K562 (cell line): ENCODE measurements around the gene EIF3K. TPM values are rescaled to one million over a fixed set of nuclear protein-coding genes. Genes with fewer than 3 reads are reported as not detected.

Source experiments
- ESRRB ChIP-seq: fragments of 250-450 bp; sonication (Bioruptor Pico); IDR thresholded peaks from 2 replicates; pipeline ENCODE4 v1.5.0; 2020; ENCODE audit warnings: mild to moderate bottlenecking, moderate library complexity, borderline replicate concordance
- FOXA3 ChIP-seq, 2 experiments: fragments of 450-650 bp in 1 of 2; sonication (generic) in 1 of 2; formaldehyde crosslinking; IDR thresholded peaks in 1 of 2; conservative IDR thresholded peaks in 1 of 2; 2 replicates each; pipeline versions ENCODE4 v1.4.0 to v1.8.0; 2020 to 2022; ENCODE audit warnings: mild to moderate bottlenecking in 2 of 2, missing genetic modification reagents in 1 of 2
- FUS ChIP-seq: fragments of 200-400 bp; formaldehyde crosslinking; optimal IDR thresholded peaks from 2 replicates; pipeline ENCODE3; 2017; ENCODE audit warnings: low read depth, low read length
- MTA2 ChIP-seq: fragments of 450-650 bp; IDR thresholded peaks from 2 replicates; pipeline ENCODE4 v1.6.1; 2016; ENCODE audit warnings: low read depth
- MTA3 ChIP-seq: fragments of 450-650 bp; formaldehyde crosslinking; IDR thresholded peaks from 2 replicates; pipeline ENCODE4 v1.6.1; 2017; ENCODE audit warnings: mild to moderate bottlenecking, borderline replicate concordance
- NBN ChIP-seq: fragments of 450-650 bp; IDR thresholded peaks from 2 replicates; pipeline ENCODE4 v1.6.1; 2016; ENCODE audit warnings: low read depth, mild to moderate bottlenecking
- SMAD2 ChIP-seq: fragments of 150-350 bp; IDR thresholded peaks from 2 replicates; pipeline ENCODE4 v1.6.1; 2014; ENCODE audit warnings: low read depth, mild to moderate bottlenecking, low read length
- SRSF7 ChIP-seq: fragments of 200-400 bp; formaldehyde crosslinking; optimal IDR thresholded peaks from 2 replicates; pipeline ENCODE3; 2017; ENCODE audit warnings: mild to moderate bottlenecking, low read depth, low read length
- TCF7L2 ChIP-seq: fragments of 150-350 bp; IDR thresholded peaks from 2 replicates; pipeline ENCODE4 v1.6.1; 2016; ENCODE audit warnings: low read depth, mild to moderate bottlenecking, low read length, moderate library complexity
- TGIF2 ChIP-seq: sonication (generic); formaldehyde crosslinking; IDR thresholded peaks from 2 replicates; pipeline ENCODE4 v1.8.1; 2022; ENCODE audit warnings: mild to moderate bottlenecking, missing genetic modification reagents, moderate library complexity
- ZNF134 ChIP-seq: fragments of 250-450 bp; sonication (Bioruptor Pico); conservative IDR thresholded peaks from 2 replicates; pipeline ENCODE4 v1.4.0; 2020
- polyA plus RNA-seq, 8 experiments: library from polyadenylated mRNA; depleted of rRNA in 4 of 8; stranded (reverse) in 5 of 8; unstranded in 3 of 8; fragments of >200 nt; fragmentation: Nextera tagmentation in 2 of 8; fragmentation: Illumina TruSeq in 1 of 8; extraction: Ambion mirVana in 2 of 8; extraction: Trizol in 1 of 8; gene quantifications; 2 replicates each; pipeline versions ENCODE4 v1.2.1 to v1.2.3, GENCODE V29; 2011 to 2014; ENCODE audit warnings: inconsistent platforms in 1 of 8, missing spikeins in 1 of 8
- total RNA-seq, 7 experiments: library from RNA; depleted of rRNA in 6 of 7; stranded (reverse); fragments of >200 nt in 6 of 7; fragmentation: Illumina TruSeq in 2 of 7; extraction: Trizol in 2 of 7; gene quantifications; 2 replicates each; pipeline versions ENCODE4 v1.2.1 to v1.2.3, GENCODE V29; 2011 to 2021; ENCODE audit warnings: low replicate concordance in 1 of 7
- TF ChIP-seq, protein P1 (sequence below): fragments of 450-650 bp; formaldehyde crosslinking; IDR thresholded peaks from 2 replicates; pipeline ENCODE4 v1.4.0; 2022; ENCODE audit warnings: mild to moderate bottlenecking, moderate library complexity
- TF ChIP-seq, protein P2 (sequence below): sonication (generic); formaldehyde crosslinking; IDR thresholded peaks from 2 replicates; pipeline ENCODE4 v1.8.0; 2022; ENCODE audit warnings: mild to moderate bottlenecking, missing genetic modification reagents, borderline replicate concordance
- TF ChIP-seq, protein P3 (sequence below): fragments of 450-650 bp; IDR thresholded peaks from 2 replicates; pipeline ENCODE4 v1.6.1; 2017; ENCODE audit warnings: mild to moderate bottlenecking, moderate library complexity
- TF ChIP-seq, protein P4 (sequence below): fragments of 250-450 bp; sonication (Bioruptor Pico); IDR thresholded peaks from 2 replicates; pipeline ENCODE4 v1.8.0; 2022; ENCODE audit warnings: inconsistent platforms

EIF3K gene
- total and polyA plus RNA-seq, 9 of the 15 experiments (the other 6 are each of a cell fraction or from before 2014, with no cell fraction given) = 387 to 1,827 (median 733) TPM

DNA sequence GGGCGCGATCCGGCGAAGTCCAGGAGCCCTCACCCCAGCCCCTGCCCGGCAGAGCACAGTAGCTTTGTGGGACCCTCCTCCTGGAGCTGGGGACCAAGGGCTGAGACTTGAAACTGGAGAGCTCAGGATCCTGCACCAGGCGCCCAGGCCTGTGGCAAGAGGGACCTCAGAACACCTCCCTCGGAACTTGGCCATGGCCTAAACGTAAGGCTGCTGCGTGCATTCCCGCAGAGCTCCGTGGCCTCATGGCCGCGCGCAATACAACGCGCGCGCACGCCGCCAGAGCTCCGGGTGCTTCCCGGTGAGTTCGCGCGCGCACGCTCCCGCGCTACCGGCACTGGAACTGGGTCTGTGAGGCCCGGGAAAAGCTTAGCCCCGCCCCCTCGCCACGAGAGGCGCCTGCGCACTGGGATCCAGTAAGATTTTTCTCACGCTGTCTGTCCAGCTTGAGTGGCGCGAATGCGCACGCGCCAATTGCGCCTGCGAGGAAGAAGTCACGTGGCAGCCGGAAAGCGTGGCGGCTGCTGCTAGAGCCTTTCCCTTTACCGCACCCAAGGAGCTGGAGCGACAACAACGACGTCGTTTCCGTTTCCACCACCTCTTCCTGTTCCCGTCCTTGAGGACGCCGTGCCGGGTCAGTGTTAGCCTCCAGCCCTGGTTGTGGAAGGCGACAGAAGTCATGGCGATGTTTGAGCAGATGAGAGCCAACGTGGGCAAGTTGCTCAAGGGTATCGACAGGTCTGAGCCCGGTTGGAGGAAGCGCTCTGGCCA is at the start of gene EIF3K (continued):
- TF ChIP-seq NBN (no peak), MTA3 (no peak; the same call in 1 of the 2 replicates), TGIF2 (CRISPR knock-in tag) (no peak; the same call in 1 of the 2 replicates), SMAD2 (no peak), ESRRB (CRISPR knock-in tag) (no peak), ZNF134 (CRISPR knock-in tag) (no peak), TCF7L2 (no peak), SRSF7 (no peak), FOXA3 (CRISPR knock-in tag; conservative IDR thresholded peaks at IDR 0.05 in 1 of 2, IDR thresholded peaks at IDR 0.05 in 1 of 2) (no peak), MTA2 (no peak), FUS (no peak)
- TF ChIP-seq, protein P1, sequence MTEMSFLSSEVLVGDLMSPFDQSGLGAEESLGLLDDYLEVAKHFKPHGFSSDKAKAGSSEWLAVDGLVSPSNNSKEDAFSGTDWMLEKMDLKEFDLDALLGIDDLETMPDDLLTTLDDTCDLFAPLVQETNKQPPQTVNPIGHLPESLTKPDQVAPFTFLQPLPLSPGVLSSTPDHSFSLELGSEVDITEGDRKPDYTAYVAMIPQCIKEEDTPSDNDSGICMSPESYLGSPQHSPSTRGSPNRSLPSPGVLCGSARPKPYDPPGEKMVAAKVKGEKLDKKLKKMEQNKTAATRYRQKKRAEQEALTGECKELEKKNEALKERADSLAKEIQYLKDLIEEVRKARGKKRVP (CRISPR knock-in tag) = no peak
- TF ChIP-seq, protein P2, sequence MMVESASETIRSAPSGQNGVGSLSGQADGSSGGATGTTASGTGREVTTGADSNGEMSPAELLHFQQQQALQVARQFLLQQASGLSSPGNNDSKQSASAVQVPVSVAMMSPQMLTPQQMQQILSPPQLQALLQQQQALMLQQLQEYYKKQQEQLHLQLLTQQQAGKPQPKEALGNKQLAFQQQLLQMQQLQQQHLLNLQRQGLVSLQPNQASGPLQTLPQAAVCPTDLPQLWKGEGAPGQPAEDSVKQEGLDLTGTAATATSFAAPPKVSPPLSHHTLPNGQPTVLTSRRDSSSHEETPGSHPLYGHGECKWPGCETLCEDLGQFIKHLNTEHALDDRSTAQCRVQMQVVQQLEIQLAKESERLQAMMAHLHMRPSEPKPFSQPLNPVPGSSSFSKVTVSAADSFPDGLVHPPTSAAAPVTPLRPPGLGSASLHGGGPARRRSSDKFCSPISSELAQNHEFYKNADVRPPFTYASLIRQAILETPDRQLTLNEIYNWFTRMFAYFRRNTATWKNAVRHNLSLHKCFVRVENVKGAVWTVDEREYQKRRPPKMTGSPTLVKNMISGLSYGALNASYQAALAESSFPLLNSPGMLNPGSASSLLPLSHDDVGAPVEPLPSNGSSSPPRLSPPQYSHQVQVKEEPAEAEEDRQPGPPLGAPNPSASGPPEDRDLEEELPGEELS = no peak; the same call in 1 of the 2 replicates
- TF ChIP-seq, protein P3, sequence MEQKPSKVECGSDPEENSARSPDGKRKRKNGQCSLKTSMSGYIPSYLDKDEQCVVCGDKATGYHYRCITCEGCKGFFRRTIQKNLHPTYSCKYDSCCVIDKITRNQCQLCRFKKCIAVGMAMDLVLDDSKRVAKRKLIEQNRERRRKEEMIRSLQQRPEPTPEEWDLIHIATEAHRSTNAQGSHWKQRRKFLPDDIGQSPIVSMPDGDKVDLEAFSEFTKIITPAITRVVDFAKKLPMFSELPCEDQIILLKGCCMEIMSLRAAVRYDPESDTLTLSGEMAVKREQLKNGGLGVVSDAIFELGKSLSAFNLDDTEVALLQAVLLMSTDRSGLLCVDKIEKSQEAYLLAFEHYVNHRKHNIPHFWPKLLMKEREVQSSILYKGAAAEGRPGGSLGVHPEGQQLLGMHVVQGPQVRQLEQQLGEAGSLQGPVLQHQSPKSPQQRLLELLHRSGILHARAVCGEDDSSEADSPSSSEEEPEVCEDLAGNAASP = no peak
- TF ChIP-seq, protein P4, sequence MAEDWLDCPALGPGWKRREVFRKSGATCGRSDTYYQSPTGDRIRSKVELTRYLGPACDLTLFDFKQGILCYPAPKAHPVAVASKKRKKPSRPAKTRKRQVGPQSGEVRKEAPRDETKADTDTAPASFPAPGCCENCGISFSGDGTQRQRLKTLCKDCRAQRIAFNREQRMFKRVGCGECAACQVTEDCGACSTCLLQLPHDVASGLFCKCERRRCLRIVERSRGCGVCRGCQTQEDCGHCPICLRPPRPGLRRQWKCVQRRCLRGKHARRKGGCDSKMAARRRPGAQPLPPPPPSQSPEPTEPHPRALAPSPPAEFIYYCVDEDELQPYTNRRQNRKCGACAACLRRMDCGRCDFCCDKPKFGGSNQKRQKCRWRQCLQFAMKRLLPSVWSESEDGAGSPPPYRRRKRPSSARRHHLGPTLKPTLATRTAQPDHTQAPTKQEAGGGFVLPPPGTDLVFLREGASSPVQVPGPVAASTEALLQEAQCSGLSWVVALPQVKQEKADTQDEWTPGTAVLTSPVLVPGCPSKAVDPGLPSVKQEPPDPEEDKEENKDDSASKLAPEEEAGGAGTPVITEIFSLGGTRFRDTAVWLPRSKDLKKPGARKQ (CRISPR knock-in tag) = no peak
